Measurements from ENCODE around the gene SLC39A2. TPM values are rescaled to one million over a fixed set of nuclear protein-coding genes. Genes with fewer than 3 reads are reported as not detected.
"Not testable (repeated sequence)": the region's sequence is repeated elsewhere in the genome, so short reads cannot be mapped to it uniquely, and the experiment has no call there.

The SLC39A2 gene
- total and polyA plus RNA-seq, 4 experiments from 2014 or later, result 0.67 TPM; not detected in 3

- Mint-ChIP-seq H3K36me3 (no peaks in the 10 kb centered on the region), H3K27me3 (peaks cover 6 to 8% of the 10 kb centered on the region in 2 donors)
- CTCF ChIA-PET (ENCODE audit: partially characterized antibody), result interaction anchor here (0.6 to 8.1 kb wide), 2 partner anchors 11 to 32 kb away, joined by 3 to 78 read pairs; no protein-coding TSS in a partner anchor
Measured at GRCh38 chr14:20982646-20983369, 16.3 kb upstream of the SLC39A2 start.

GRCh38 chr14:20985650-20986049 is 13.4 kb upstream of the SLC39A2 start:
- POLR2A ChIA-PET (ENCODE audit: partially characterized antibody); H3K36me3 Mint-ChIP-seq; DNase-seq; H3K36me3 ChIP-seq (ENCODE audit: insufficient read depth, low read length); intact Hi-C loops (cut with micrococcal nuclease); H3K4me3 ChIP-seq (ENCODE audit: low read length in 2 of 2); H3K9me3 ChIP-seq (ENCODE audit: control insufficient read depth in 1 of 2, low read length in 2 of 2); H3K4me3 Mint-ChIP-seq; H3K27me3 ChIP-seq (ENCODE audit: insufficient read depth, low read length); H3K27ac ChIP-seq (ENCODE audit: low read depth, low read length); H3K27me3 Mint-ChIP-seq; H3K9me3 Mint-ChIP-seq; H3K27ac Mint-ChIP-seq: not testable (repeated sequence)
- H3K4me1 Mint-ChIP-seq, result peaks cover 7 to 23% (median 10%) of the 10 kb centered on the region in 4 donors
- H3K4me1 ChIP-seq (ENCODE audit: insufficient read depth, low read length), result peaks cover 11% of the 10 kb centered on the region
- CTCF ChIA-PET (ENCODE audit: partially characterized antibody), result interaction anchor here (0.5 to 8.1 kb wide), 2 partner anchors 14 to 643 kb away, joined by 5 to 78 read pairs; partner anchors contain the start of gene PARP2

More at GRCh38 chr14:20982646-20983369, 16.3 kb upstream of the SLC39A2 start:
- Histone ChIP-seq H3K27me3 (ENCODE audit: insufficient read depth, low read length) (no peaks in the 10 kb centered on the region), H3K36me3 (ENCODE audit: insufficient read depth, low read length) (no peaks in the 10 kb centered on the region), H3K4me3 (ENCODE audit: low read length in 2 of 2) (no peak overlapping the region), H3K4me1 (ENCODE audit: insufficient read depth, low read length) (no peaks in the 10 kb centered on the region), H3K9me3 (ENCODE audit: control insufficient read depth in 1 of 2, low read length in 2 of 2) (no peaks in the 10 kb centered on the region), H3K27ac (ENCODE audit: low read depth, low read length) (no peak overlapping the region)
- H3K9me3 Mint-ChIP-seq, result no peaks in the 10 kb centered on the region
- no peak for DNase-seq
- H3K27ac Mint-ChIP-seq, result peak overlapping the region in 1 of 7 donors; percentile 73
- H3K4me1 Mint-ChIP-seq, result no peaks in the 10 kb centered on the region
- POLR2A ChIA-PET (ENCODE audit: partially characterized antibody), result interaction anchor here (0.9 kb wide), 1 partner anchor 12 kb away, joined by 3 read pairs; no protein-coding TSS in a partner anchor
- no peak overlapping the region for H3K4me3 Mint-ChIP-seq
- intact Hi-C loops (cut with micrococcal nuclease), result no loop called here

- H3K4me3 Mint-ChIP-seq, result peak overlapping the region in 1 of 8 donors; percentile 41
- Histone ChIP-seq H3K4me3 (ENCODE audit: low read length in 2 of 2) (no peak overlapping the region), H3K27me3 (ENCODE audit: insufficient read depth, low read length) (no peaks in the 10 kb centered on the region), H3K4me1 (ENCODE audit: insufficient read depth, low read length) (peaks cover 23% of the 10 kb centered on the region), H3K36me3 (ENCODE audit: insufficient read depth, low read length) (peaks cover under 1% of the 10 kb centered on the region), H3K9me3 (ENCODE audit: control insufficient read depth in 1 of 2, low read length in 2 of 2) (no peaks in the 10 kb centered on the region), H3K27ac (ENCODE audit: low read depth, low read length) (no peak overlapping the region)
- H3K4me1 Mint-ChIP-seq, result peaks cover 10 to 35% (median 18%) of the 10 kb centered on the region in 4 donors
- DNase-seq, result no peak
- peaks cover 0 to 1% (median 0%) of the 10 kb centered on the region in 8 donors for H3K9me3 Mint-ChIP-seq
- H3K36me3 Mint-ChIP-seq, result peaks cover under 1 to 11% of the 10 kb centered on the region in 2 donors
- peak overlapping the region in 1 of 7 donors; percentile 9 for H3K27ac Mint-ChIP-seq
- intact Hi-C loops (cut with micrococcal nuclease), result no loop called here
- ChIA-PET CTCF (ENCODE audit: partially characterized antibody) (interaction anchor here (8.1 kb wide), 1 partner anchor 15 kb away, joined by 78 read pairs; no protein-coding TSS in a partner anchor), POLR2A (ENCODE audit: partially characterized antibody) (no interaction called here)
- peaks cover 0 to 3% of the 10 kb centered on the region in 2 donors for H3K27me3 Mint-ChIP-seq
Measured at GRCh38 chr14:20986811-20987210, 12.3 kb upstream of the SLC39A2 start.

- Mint-ChIP-seq H3K4me1 (peaks cover 15 to 39% (median 22%) of the 10 kb centered on the region in 4 donors), H3K27me3 (no peaks in the 10 kb centered on the region), H3K9me3 (peaks cover 0 to 1% (median 0%) of the 10 kb centered on the region in 8 donors), H3K27ac (peak overlapping the region in 5 of 7 donors; percentile 13 to 97 (median 59)), H3K4me3 (peak overlapping the region in 5 of 8 donors; percentile 36 to 67 (median 66)), H3K36me3 (peaks cover 17 to 28% of the 10 kb centered on the region in 2 donors)
- no peaks in the 10 kb centered on the region for H3K9me3 ChIP-seq (ENCODE audit: control insufficient read depth in 1 of 2, low read length in 2 of 2)
- H3K27ac ChIP-seq (ENCODE audit: low read depth, low read length), result no peak overlapping the region
- no peaks in the 10 kb centered on the region for H3K27me3 ChIP-seq (ENCODE audit: insufficient read depth, low read length)
- POLR2A ChIA-PET (ENCODE audit: partially characterized antibody), result interaction anchor here (0.8 to 1.1 kb wide), 2 partner anchors 8 to 115 kb away, joined by 3 read pairs; no protein-coding TSS in a partner anchor
- H3K4me1 ChIP-seq (ENCODE audit: insufficient read depth, low read length), result peaks cover 24% of the 10 kb centered on the region
- intact Hi-C loops (cut with micrococcal nuclease), result loop anchor here (1.0 kb wide), 2 partner anchors 18 to 114 kb away; no protein-coding TSS in a partner anchor
- H3K4me3 ChIP-seq (ENCODE audit: low read length in 2 of 2), result no peak overlapping the region
- CTCF ChIA-PET (ENCODE audit: partially characterized antibody), result interaction anchor here (0.9 to 2.9 kb wide), 4 partner anchors 17 to 103 kb away, joined by 3 to 10 read pairs (median 4); no protein-coding TSS in a partner anchor
- DNase-seq, result no peak
- peaks cover 17% of the 10 kb centered on the region for H3K36me3 ChIP-seq (ENCODE audit: insufficient read depth, low read length)
Measured at GRCh38 chr14:20988717-20989470, 10.2 kb upstream of the SLC39A2 start.

GRCh38 chr14:20989471-20989786 is 9.7 kb upstream of the SLC39A2 start:
- Histone ChIP-seq H3K27ac (ENCODE audit: low read depth, low read length) (peak overlapping the region; percentile 73), H3K4me1 (ENCODE audit: insufficient read depth, low read length) (peaks cover 24% of the 10 kb centered on the region), H3K9me3 (ENCODE audit: control insufficient read depth in 1 of 2, low read length in 2 of 2) (no peaks in the 10 kb centered on the region), H3K36me3 (ENCODE audit: insufficient read depth, low read length) (peaks cover 22% of the 10 kb centered on the region), H3K27me3 (ENCODE audit: insufficient read depth, low read length) (no peaks in the 10 kb centered on the region), H3K4me3 (ENCODE audit: low read length in 2 of 2) (peak overlapping the region in 1 of 2 donors; percentile 93)
- intact Hi-C loops (cut with micrococcal nuclease), result loop anchor here (1.0 kb wide), 2 partner anchors 18 to 114 kb away; no protein-coding TSS in a partner anchor
- Mint-ChIP-seq H3K9me3 (peaks cover 0 to 1% (median 0%) of the 10 kb centered on the region in 8 donors), H3K27ac (peak overlapping the region; percentile 87 to 98 (median 96)), H3K27me3 (no peaks in the 10 kb centered on the region), H3K4me1 (peaks cover 15 to 39% (median 22%) of the 10 kb centered on the region in 4 donors), H3K36me3 (peaks cover 20 to 33% of the 10 kb centered on the region in 2 donors), H3K4me3 (peak overlapping the region; percentile 90 to 97 (median 96))
- POLR2A ChIA-PET (ENCODE audit: partially characterized antibody), result interaction anchor here (0.8 to 1.1 kb wide), 2 partner anchors 9 to 114 kb away, joined by 3 read pairs; no protein-coding TSS in a partner anchor
- CTCF ChIA-PET (ENCODE audit: partially characterized antibody), result interaction anchor here (0.9 to 2.9 kb wide), 4 partner anchors 17 to 103 kb away, joined by 3 to 10 read pairs (median 4); no protein-coding TSS in a partner anchor
- no peak for DNase-seq

GRCh38 chr14:20989787-20990600 is 9.1 kb upstream of the SLC39A2 start, which contains the start of gene METTL17:
METTL17 (plus strand) TSS chr14:20989980; CDS start chr14:20990003, 23 bp downstream.
- peak within 1 kb of the TSS; percentile 87 to 98 (median 96) for H3K27ac Mint-ChIP-seq
- no peaks in the 10 kb centered on the region for H3K27me3 ChIP-seq (ENCODE audit: insufficient read depth, low read length)
- H3K27me3 Mint-ChIP-seq, result no peaks in the 10 kb centered on the region
- H3K4me1 ChIP-seq (ENCODE audit: insufficient read depth, low read length), result peaks cover 24% of the 10 kb centered on the region
- no peaks in the 10 kb centered on the region for H3K9me3 ChIP-seq (ENCODE audit: control insufficient read depth in 1 of 2, low read length in 2 of 2)
- intact Hi-C loops (cut with micrococcal nuclease), result loop anchor here (1.0 kb wide), 2 partner anchors 19 to 113 kb away; no protein-coding TSS in a partner anchor
- peak; percentile 82 to 90 (median 85) for DNase-seq
- peaks cover 28% of the 10 kb centered on the region for H3K36me3 ChIP-seq (ENCODE audit: insufficient read depth, low read length)
- peak within 1 kb of the TSS; percentile 79 to 93 for H3K4me3 ChIP-seq (ENCODE audit: low read length in 2 of 2)
- H3K36me3 Mint-ChIP-seq, result peaks cover 26 to 38% of the 10 kb centered on the region in 2 donors
- peaks cover 0 to 1% (median 0%) of the 10 kb centered on the region in 8 donors for H3K9me3 Mint-ChIP-seq
- POLR2A ChIA-PET (ENCODE audit: partially characterized antibody), result no interaction called here
- H3K4me3 Mint-ChIP-seq, result peak within 1 kb of the TSS; percentile 90 to 97 (median 96)
- peak within 1 kb of the TSS; percentile 73 for H3K27ac ChIP-seq (ENCODE audit: low read depth, low read length)
- peaks cover 15 to 39% (median 23%) of the 10 kb centered on the region in 4 donors for H3K4me1 Mint-ChIP-seq
- CTCF ChIA-PET (ENCODE audit: partially characterized antibody), result interaction anchor here (1.3 to 2.9 kb wide), 3 partner anchors 20 to 102 kb away, joined by 3 to 10 read pairs (median 4); no protein-coding TSS in a partner anchor
